ENCODE measurements around the gene SDK2. TPM values are rescaled to one million over a fixed set of nuclear protein-coding genes. Genes with fewer than 3 reads are reported as not detected.

SDK2 gene
- total and polyA plus RNA-seq, 2 of the 8 experiments (the other 6 are each of a cell fraction or from before 2014, with no cell fraction given): 3.9 to 4.1 TPM

DNA sequence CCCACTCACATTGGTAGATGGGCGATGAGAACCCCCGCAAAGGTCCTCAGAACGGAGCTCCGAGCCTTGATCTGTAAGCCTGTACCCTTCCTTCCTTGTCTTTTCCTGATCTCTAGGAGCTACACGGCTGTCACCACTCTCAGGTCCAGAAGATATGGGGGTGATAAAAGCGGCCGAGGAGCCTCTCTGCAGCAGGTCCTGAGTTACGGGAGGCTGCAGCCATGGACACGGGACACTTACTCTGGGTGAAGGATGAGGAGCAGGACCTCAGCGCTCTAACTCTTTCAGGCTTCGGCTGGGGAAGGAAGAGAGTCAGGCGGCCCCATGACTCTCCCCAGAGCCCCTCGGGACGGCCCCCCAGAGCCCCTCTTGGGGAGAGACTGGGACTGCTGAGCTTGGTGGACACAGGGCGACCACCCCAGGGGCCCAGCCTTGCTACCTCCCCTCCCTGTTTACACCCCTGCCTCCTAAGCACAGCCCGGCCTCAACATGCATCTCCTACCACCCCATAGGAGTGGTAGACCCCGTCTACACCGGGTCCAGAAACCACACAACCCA lies 74.4 kb downstream of the SDK2 start:
- H3K56ac ChIP-seq (replicated peaks; ENCODE audit: insufficient read length, low read depth, low read length): peak overlapping the region; percentile 32
- H3K79me1 ChIP-seq (ENCODE audit: low read depth, low read length): peaks cover 2% of the 10 kb centered on the region; the same call in 1 of the 2 replicates
- peak overlapping the region in 1 of 2 experiments; percentile 17; a peak in 1 of 4 replicates for H3K4me2 ChIP-seq (ENCODE audit: insufficient read depth in 1 of 2, low read depth in 2 of 2, low read length in 2 of 2)
- no peak overlapping the region for H3K4me3 ChIP-seq (ENCODE audit: extremely low read depth in 1 of 4, insufficient read depth in 2 of 4, low read depth in 3 of 4, low read length in 4 of 4)
- H3K4me1 ChIP-seq (replicated peaks in 1 of 4; ENCODE audit: control insufficient read depth in 3 of 4, insufficient read depth in 4 of 4, low read length in 3 of 4): peaks cover 11 to 34% (median 19%) of the 10 kb centered on the region in 4 experiments
- peak overlapping the region; percentile 94; the same call in 1 of the 2 replicates for H2BK12ac ChIP-seq (ENCODE audit: low read depth, low read length)
- H4K20me1 ChIP-seq (replicated peaks in 1 of 2; ENCODE audit: control insufficient read depth in 1 of 2, insufficient read depth in 2 of 2, low read length in 2 of 2): no peaks in the 10 kb centered on the region
- peak overlapping the region; percentile 86 for H2BK20ac ChIP-seq (ENCODE audit: low read length)
- H3K36me3 ChIP-seq (ENCODE audit: control insufficient read depth in 2 of 4, insufficient read depth in 4 of 4, low read length in 3 of 4): no peaks in the 10 kb centered on the region
- H3K23me2 ChIP-seq (ENCODE audit: low read depth, low read length): no peaks in the 10 kb centered on the region
- no peaks in the 10 kb centered on the region for H3K9me3 ChIP-seq (ENCODE audit: insufficient read depth in 2 of 2, low read depth in 1 of 2, low read length in 1 of 2)
- DNase-seq (ENCODE audit: low read depth in 1 of 2, low spot score in 2 of 2) (no peak), FAIRE-seq (no peak)
- H2BK5ac ChIP-seq (ENCODE audit: low read depth, low read length): no peak overlapping the region; the same call in 1 of the 2 replicates
- no peak overlapping the region for H3K14ac ChIP-seq (ENCODE audit: insufficient read length)
- H3K9ac ChIP-seq (replicated peaks in 1 of 4; ENCODE audit: extremely low read depth in 1 of 4, low read depth in 3 of 4, low read length in 3 of 4): no peak overlapping the region
- no peak overlapping the region for H4K5ac ChIP-seq (ENCODE audit: insufficient read length, low read depth, low read length)
- no peak overlapping the region for H2AFZ ChIP-seq (ENCODE audit: low read length)
- WGBS, 2 experiments (ENCODE audit: extremely low coverage in 1 of 2, insufficient coverage in 1 of 2, insufficient read length in 1 of 2, insufficient replicate concordance in 2 of 2, low coverage in 1 of 2, low lambda C conversion rate in 2 of 2, missing lambda C conversion rate in 1 of 2): 73% methylated on average over 18 of the region's 18 CpGs; no CpG with 5 or more reads in 1 of the 2 experiments
- peak overlapping the region; percentile 85; the same call in 1 of the 2 replicates for H2AK5ac ChIP-seq (ENCODE audit: low read depth, low read length)
- peak overlapping the region; percentile 81 for H4K91ac ChIP-seq (replicated peaks; ENCODE audit: insufficient read length, low read length)
- H3K27me3 ChIP-seq (replicated peaks in 1 of 4; ENCODE audit: control insufficient read depth in 3 of 4, extremely low read depth in 1 of 4, insufficient read depth in 3 of 4, low read length in 3 of 4): no peaks in the 10 kb centered on the region
- peak overlapping the region; percentile 55 for H2BK120ac ChIP-seq (replicated peaks; ENCODE audit: low read depth, low read length)
- H3K23ac ChIP-seq (ENCODE audit: insufficient read length): no peak overlapping the region
- peak overlapping the region; percentile 29; the same call in 1 of the 2 replicates for H2BK15ac ChIP-seq (ENCODE audit: low read length)
- H3K4ac ChIP-seq (replicated peaks; ENCODE audit: insufficient read length, low read depth, low read length): peak overlapping the region; percentile 28
- H3K27ac ChIP-seq (ENCODE audit: low read depth, low read length): peak overlapping the region; percentile 45; the same call in 1 of the 2 replicates
- H3K79me2 ChIP-seq (ENCODE audit: control insufficient read depth in 1 of 2, insufficient read depth in 2 of 2, low read length in 2 of 2): no peaks in the 10 kb centered on the region
- H3K18ac ChIP-seq (ENCODE audit: extremely low read depth, low read length): peak overlapping the region; percentile 71; the same call in 1 of the 2 replicates
- POLR2A ChIA-PET (ENCODE audit: partially characterized antibody): interaction anchor here (1.1 to 1.2 kb wide), 2 partner anchors 9 to 21 kb away, joined by 3 read pairs; no protein-coding TSS in a partner anchor
- CTCF ChIA-PET (ENCODE audit: partially characterized antibody): interaction anchor here (0.6 to 2.2 kb wide), 13 partner anchors 9 to 140 kb away, joined by 3 to 13 read pairs (median 3); no protein-coding TSS in a partner anchor
- no peak overlapping the region for H4K8ac ChIP-seq (ENCODE audit: extremely low read depth, insufficient read depth, low read length)
- TF ChIP-seq KDM1A (IDR thresholded peaks at IDR 0.05; ENCODE audit: borderline replicate concordance, low read length) (no peak), TCF12 (IDR thresholded peaks at IDR 0.05; ENCODE audit: low read depth, low read length) (no peak), RAD21 (IDR thresholded peaks at IDR 0.05 in 1 of 2, conservative IDR thresholded peaks at IDR 0.05 in 1 of 2; ENCODE audit: low read depth in 2 of 2, low read length in 2 of 2) (no peak), RFX5 (IDR thresholded peaks at IDR 0.05; ENCODE audit: borderline replicate concordance, low read depth, low read length) (no peak), BACH1 (IDR thresholded peaks at IDR 0.05; ENCODE audit: low read length) (no peak), BRCA1 (IDR thresholded peaks at IDR 0.05; ENCODE audit: low read depth, low read length) (no peak), POU5F1 (IDR thresholded peaks at IDR 0.05; ENCODE audit: low read depth, low read length) (no peak)
- TF ChIP-seq, protein P1, sequence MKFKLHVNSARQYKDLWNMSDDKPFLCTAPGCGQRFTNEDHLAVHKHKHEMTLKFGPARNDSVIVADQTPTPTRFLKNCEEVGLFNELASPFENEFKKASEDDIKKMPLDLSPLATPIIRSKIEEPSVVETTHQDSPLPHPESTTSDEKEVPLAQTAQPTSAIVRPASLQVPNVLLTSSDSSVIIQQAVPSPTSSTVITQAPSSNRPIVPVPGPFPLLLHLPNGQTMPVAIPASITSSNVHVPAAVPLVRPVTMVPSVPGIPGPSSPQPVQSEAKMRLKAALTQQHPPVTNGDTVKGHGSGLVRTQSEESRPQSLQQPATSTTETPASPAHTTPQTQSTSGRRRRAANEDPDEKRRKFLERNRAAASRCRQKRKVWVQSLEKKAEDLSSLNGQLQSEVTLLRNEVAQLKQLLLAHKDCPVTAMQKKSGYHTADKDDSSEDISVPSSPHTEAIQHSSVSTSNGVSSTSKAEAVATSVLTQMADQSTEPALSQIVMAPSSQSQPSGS (IDR thresholded peaks at IDR 0.05; ENCODE audit: low read length): no peak
- TF ChIP-seq, protein P2, sequence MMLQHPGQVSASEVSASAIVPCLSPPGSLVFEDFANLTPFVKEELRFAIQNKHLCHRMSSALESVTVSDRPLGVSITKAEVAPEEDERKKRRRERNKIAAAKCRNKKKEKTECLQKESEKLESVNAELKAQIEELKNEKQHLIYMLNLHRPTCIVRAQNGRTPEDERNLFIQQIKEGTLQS (IDR thresholded peaks at IDR 0.05; ENCODE audit: insufficient read depth, low read depth, low read length): no peak
